ENCODE results near the gene PET100. TPM values are rescaled to one million over a fixed set of nuclear protein-coding genes. Genes with fewer than 3 reads are reported as not detected.

The PET100 gene
- total RNA-seq, 1 experiment from 2014 or later: 126 TPM

DNA sequence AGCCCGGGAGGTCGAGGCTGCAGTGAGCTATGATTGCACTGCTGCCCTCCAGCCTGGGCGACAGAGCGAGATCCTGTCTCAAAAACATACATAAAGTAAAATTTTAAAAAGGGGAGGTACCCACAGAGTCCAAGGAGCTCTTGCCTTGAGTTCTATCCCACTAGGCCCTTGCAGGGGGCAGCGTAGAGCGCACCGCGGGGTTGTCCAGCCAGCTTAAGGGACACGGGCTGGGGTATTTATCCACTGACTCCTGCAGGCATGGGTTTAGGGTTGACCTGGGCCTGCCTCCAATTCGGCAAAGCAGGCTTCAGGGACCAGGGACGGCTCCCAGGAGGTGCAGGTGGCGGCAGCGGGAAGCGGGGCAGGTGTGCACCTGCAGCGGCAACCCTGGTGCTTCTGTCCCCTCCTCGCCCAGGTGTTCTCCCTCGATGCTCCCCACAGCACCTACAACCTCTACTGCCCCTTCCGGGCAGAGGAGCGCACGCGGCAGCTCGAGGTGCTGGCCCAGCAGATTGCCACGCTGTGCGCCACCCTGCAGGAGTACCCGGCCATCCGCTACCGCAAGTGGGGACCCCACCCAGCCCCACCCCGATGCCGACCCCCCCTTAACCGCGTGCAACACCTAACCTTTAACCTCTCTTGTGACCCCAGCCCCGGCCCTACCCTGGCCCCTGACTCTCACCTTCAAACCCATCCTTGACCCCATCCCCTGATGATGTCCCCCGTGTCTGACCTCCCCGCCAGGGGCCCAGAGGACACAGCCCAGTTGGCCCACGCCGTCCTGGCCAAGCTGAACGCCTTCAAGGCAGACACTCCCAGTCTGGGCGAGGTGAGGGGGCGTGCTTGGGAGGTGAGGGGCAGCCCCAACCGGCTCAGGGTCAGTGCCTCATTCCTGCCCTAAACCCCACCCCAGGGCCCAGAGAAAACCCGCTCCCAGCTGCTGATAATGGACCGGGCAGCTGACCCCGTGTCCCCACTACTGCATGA, 12.0 kb downstream of the PET100 start:
- Histone ChIP-seq H3K27ac (ENCODE audit: low read depth, low read length) (no peak overlapping the region), H3K4me1 (ENCODE audit: control insufficient read depth in 1 of 2, insufficient read depth in 2 of 2, low read length in 2 of 2) (peaks cover 6 to 22% of the 10 kb centered on the region in 2 experiments; a peak in 3 of 4 replicates), H2AFZ (ENCODE audit: low read depth, low read length, poor library complexity, severe bottlenecking) (no peak overlapping the region), H3K36me3 (ENCODE audit: control insufficient read depth in 1 of 2, insufficient read depth in 2 of 2, low read length in 2 of 2) (peaks cover 0 to 6% of the 10 kb centered on the region in 2 experiments; a peak in 1 of 4 replicates), H3K9ac (ENCODE audit: low read length) (no peak overlapping the region), H4K20me1 (ENCODE audit: insufficient read depth) (no peaks in the 10 kb centered on the region), H3K27me3 (ENCODE audit: insufficient read depth, low read length) (no peaks in the 10 kb centered on the region), H3K9me2 (ENCODE audit: insufficient read depth) (no peaks in the 10 kb centered on the region), H3K79me2 (ENCODE audit: insufficient read depth, low read length) (peaks cover 17% of the 10 kb centered on the region), H3K9me3 (ENCODE audit: control insufficient read depth in 1 of 2, insufficient read depth in 1 of 2, low read depth in 1 of 2, low read length in 2 of 2) (peaks cover 0 to 4% of the 10 kb centered on the region in 2 experiments; a peak in 1 of 4 replicates), H3K4me3 (replicated peaks in 1 of 2; ENCODE audit: low read depth in 1 of 2, low read length in 2 of 2) (no peak overlapping the region), H3K4me2 (ENCODE audit: low read length) (no peak overlapping the region)
- POLR2A ChIA-PET: no interaction called here
- ATAC-seq (no peak), DNase-seq (ENCODE audit: low read depth, low spot score) (no peak)
- CTCF ChIA-PET: interaction anchor here (1.0 to 1.1 kb wide), 3 partner anchors 12 to 158 kb away, joined by 3 to 7 read pairs (median 4); no protein-coding TSS in a partner anchor
- TF ChIP-seq ZFX (IDR thresholded peaks at IDR 0.05) (no peak), FOSL1 (IDR thresholded peaks at IDR 0.05; ENCODE audit: low read depth) (no peak), EZH2phosphoT487 (IDR thresholded peaks at IDR 0.05; ENCODE audit: borderline replicate concordance) (no peak), TCF7L2 (IDR thresholded peaks at IDR 0.05; ENCODE audit: borderline replicate concordance, extremely low read depth, insufficient read depth, insufficient read length) (no peak), SP1 (IDR thresholded peaks at IDR 0.05; ENCODE audit: low read depth) (no peak), CTCF (IDR thresholded peaks at IDR 0.05 in 2 of 3, conservative IDR thresholded peaks at IDR 0.05 in 1 of 3; ENCODE audit: borderline replicate concordance in 1 of 3, insufficient read depth in 1 of 3, low read depth in 2 of 3, low read length in 2 of 3) (peak in 2 of 3 experiments; percentile 22 to 42; a peak in 4 of 6 replicates), JUND (IDR thresholded peaks at IDR 0.05) (no peak)
- RAD21 ChIA-PET (ENCODE audit: low non-redundant PET in 1 of 2, low total read pairs in 2 of 2, uncharacterized antibody in 2 of 2, unreplicated experiment in 2 of 2): no interaction called here
- intact Hi-C loops (cut with micrococcal nuclease): no loop called here
- no TSS peak for BruUV-seq (replicated peaks)
